A673 (cell line): ENCODE data around the gene COIL.

Experiments used
- EZH2 ChIP-seq: fragments of 200-600 bp; sonication (generic); IDR thresholded peaks from 2 replicates; pipeline ENCODE4 v1.6.1; 2017; ENCODE audit warnings: borderline replicate concordance, low read depth, mild to moderate bottlenecking, mixed read lengths, antibody characterized with exemption, low read length; ENCODE audit not compliant: poor library complexity, severe bottlenecking
- TF ChIP-seq, protein P1 (sequence below): fragments of 300-800, 200-600 bp; sonication (generic); conservative IDR thresholded peaks from 2 replicates; pipeline ENCODE4 v1.5.1; 2017; ENCODE audit warnings: low read depth, mild to moderate bottlenecking, antibody characterized with exemption, low read length, moderate library complexity, mixed read lengths

- TF ChIP-seq, protein P1, sequence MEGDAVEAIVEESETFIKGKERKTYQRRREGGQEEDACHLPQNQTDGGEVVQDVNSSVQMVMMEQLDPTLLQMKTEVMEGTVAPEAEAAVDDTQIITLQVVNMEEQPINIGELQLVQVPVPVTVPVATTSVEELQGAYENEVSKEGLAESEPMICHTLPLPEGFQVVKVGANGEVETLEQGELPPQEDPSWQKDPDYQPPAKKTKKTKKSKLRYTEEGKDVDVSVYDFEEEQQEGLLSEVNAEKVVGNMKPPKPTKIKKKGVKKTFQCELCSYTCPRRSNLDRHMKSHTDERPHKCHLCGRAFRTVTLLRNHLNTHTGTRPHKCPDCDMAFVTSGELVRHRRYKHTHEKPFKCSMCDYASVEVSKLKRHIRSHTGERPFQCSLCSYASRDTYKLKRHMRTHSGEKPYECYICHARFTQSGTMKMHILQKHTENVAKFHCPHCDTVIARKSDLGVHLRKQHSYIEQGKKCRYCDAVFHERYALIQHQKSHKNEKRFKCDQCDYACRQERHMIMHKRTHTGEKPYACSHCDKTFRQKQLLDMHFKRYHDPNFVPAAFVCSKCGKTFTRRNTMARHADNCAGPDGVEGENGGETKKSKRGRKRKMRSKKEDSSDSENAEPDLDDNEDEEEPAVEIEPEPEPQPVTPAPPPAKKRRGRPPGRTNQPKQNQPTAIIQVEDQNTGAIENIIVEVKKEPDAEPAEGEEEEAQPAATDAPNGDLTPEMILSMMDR = no peak
- TF ChIP-seq EZH2 = no peak
Measured at GRCh38 chr17:56913000-56913311, 47.9 kb downstream of the COIL start.
